SK-N-SH treated with all-trans-retinoic acid at 6 μM for 48 hours (cell line): Measurements from ENCODE around the gene TIAM2.

Experiments used
- ATAC-seq: fragments of 200-7000 bp; cut with Tn5 transposase; 3 replicates; pipeline ENCODE4 v1.9.1; 2020; ENCODE audit warnings: mild to moderate bottlenecking, moderate library complexity
- CREB5 ChIP-seq: fragments of 250-450 bp; sonication (Bioruptor Pico); IDR thresholded peaks from 2 replicates; pipeline ENCODE4 v1.5.1; 2020; ENCODE audit warnings: low read depth, mild to moderate bottlenecking, moderate library complexity
- CSDC2 ChIP-seq: fragments of 250-450 bp; sonication (Bioruptor Pico); IDR thresholded peaks from 2 replicates; pipeline ENCODE4 v1.5.0; 2020; ENCODE audit warnings: mild to moderate bottlenecking, moderate library complexity
- CSRNP3 ChIP-seq: fragments of 250-450 bp; sonication (Bioruptor Pico); IDR thresholded peaks from 2 replicates; pipeline ENCODE4 v1.5.1; 2021; ENCODE audit warnings: mild to moderate bottlenecking, moderate library complexity
- ESRRG ChIP-seq: fragments of 250-450 bp; sonication (Bioruptor Pico); IDR thresholded peaks from 2 replicates; pipeline ENCODE4 v1.6.1; 2021; ENCODE audit warnings: mild to moderate bottlenecking
- GLIS3 ChIP-seq: fragments of 250-450 bp; sonication (Bioruptor Pico); IDR thresholded peaks from 2 replicates; pipeline ENCODE4 v1.5.0; 2020; ENCODE audit warnings: mild to moderate bottlenecking, moderate library complexity
- ISL1 ChIP-seq: fragments of 250-450 bp; sonication (Bioruptor Pico); IDR thresholded peaks from 2 replicates; pipeline ENCODE4 v2.1.2; 2022; ENCODE audit warnings: mild to moderate bottlenecking, moderate library complexity
- OSR1 ChIP-seq: fragments of 250-450 bp; sonication (Bioruptor Pico); IDR thresholded peaks from 2 replicates; pipeline ENCODE4 v1.8.0; 2022; ENCODE audit warnings: moderate library complexity, mild to moderate bottlenecking, inconsistent platforms
- PATZ1 ChIP-seq: fragments of 250-450 bp; sonication (Bioruptor Pico); IDR thresholded peaks from 2 replicates; pipeline ENCODE4 v1.8.0; 2020; ENCODE audit warnings: mild to moderate bottlenecking, moderate library complexity, borderline replicate concordance
- POU6F1 ChIP-seq: fragments of 250-450 bp; sonication (Bioruptor Pico); IDR thresholded peaks from 2 replicates; pipeline ENCODE4 v1.8.0; 2021; ENCODE audit warnings: low read depth, mild to moderate bottlenecking, moderate library complexity, borderline replicate concordance
- RARB ChIP-seq: fragments of 250-450 bp; sonication (Bioruptor Pico); IDR thresholded peaks from 2 replicates; pipeline ENCODE4 v1.8.0; 2021; ENCODE audit warnings: mild to moderate bottlenecking, moderate library complexity
- SNAI2 ChIP-seq: fragments of 250-450 bp; sonication (Bioruptor Pico); IDR thresholded peaks from 2 replicates; pipeline ENCODE4 v1.5.0; 2020; ENCODE audit warnings: mild to moderate bottlenecking, moderate library complexity
- TCF4 ChIP-seq: fragments of 250-450 bp; sonication (Bioruptor Pico); IDR thresholded peaks from 2 replicates; pipeline ENCODE4 v1.8.0; 2021; ENCODE audit warnings: mild to moderate bottlenecking, moderate library complexity, borderline replicate concordance
- TOX ChIP-seq: fragments of 250-450 bp; sonication (Bioruptor Pico); IDR thresholded peaks from 2 replicates; pipeline ENCODE4 v1.8.0; 2021; ENCODE audit warnings: mild to moderate bottlenecking, moderate library complexity, borderline replicate concordance
- TSHZ2 ChIP-seq: fragments of 250-450 bp; sonication (Bioruptor Pico); IDR thresholded peaks from 2 replicates; pipeline ENCODE4 v1.5.0; 2020; ENCODE audit warnings: mild to moderate bottlenecking, moderate library complexity
- ZC3H10 ChIP-seq: fragments of 250-450 bp; sonication (Bioruptor Pico); IDR thresholded peaks from 2 replicates; pipeline ENCODE4 v1.5.1; 2021; ENCODE audit warnings: mild to moderate bottlenecking, moderate library complexity
- ZFP3 ChIP-seq: fragments of 250-450 bp; sonication (Bioruptor Pico); IDR thresholded peaks from 2 replicates; pipeline ENCODE4 v1.5.0; 2020; ENCODE audit warnings: mild to moderate bottlenecking, moderate library complexity
- ZFP30 ChIP-seq: fragments of 450-650 bp; formaldehyde crosslinking; IDR thresholded peaks from 2 replicates; pipeline ENCODE4 v1.5.0; 2022; ENCODE audit warnings: mild to moderate bottlenecking, moderate library complexity
- ZNF565 ChIP-seq: fragments of 450-650 bp; formaldehyde crosslinking; conservative IDR thresholded peaks from 2 replicates; pipeline ENCODE4 v1.5.0; 2020; ENCODE audit warnings: low read depth, mild to moderate bottlenecking, moderate library complexity
- ZNF70 ChIP-seq: fragments of 450-650 bp; formaldehyde crosslinking; IDR thresholded peaks from 2 replicates; pipeline ENCODE4 v1.5.0; 2020; ENCODE audit warnings: mild to moderate bottlenecking, moderate library complexity
- ZNF8 ChIP-seq: fragments of 450-650 bp; formaldehyde crosslinking; IDR thresholded peaks from 2 replicates; pipeline ENCODE4 v1.5.0; 2020; ENCODE audit warnings: mild to moderate bottlenecking, moderate library complexity

The TIAM2 gene

GRCh38 chr6:155174576-155175211, 179.6 kb downstream of the TIAM2 start:
- ATAC-seq: peak; percentile 81
- TF ChIP-seq TSHZ2 (CRISPR knock-in tag): 0 out of 2 replicates have a peak, but pooled peaks have one; percentile 20
- no peak for TF ChIP-seq ZNF70 (CRISPR knock-in tag)
- TF ChIP-seq PATZ1 (CRISPR knock-in tag): no peak

- ATAC-seq: peak; percentile 66
- TF ChIP-seq ZNF565: no peak
- TF ChIP-seq CSRNP3: no peak
- no peak for TF ChIP-seq ESRRG (CRISPR knock-in tag)
- no peak for TF ChIP-seq ZFP3
- no peak for TF ChIP-seq OSR1
- no peak for TF ChIP-seq GLIS3
- TF ChIP-seq TOX: no peak
- TF ChIP-seq TSHZ2 (CRISPR knock-in tag): no peak
- TF ChIP-seq CSDC2 (CRISPR knock-in tag): no peak
- TF ChIP-seq ISL1 (CRISPR knock-in tag): no peak
- no peak for TF ChIP-seq ZNF8
- no peak for TF ChIP-seq PATZ1 (CRISPR knock-in tag)
- no peak for TF ChIP-seq SNAI2 (CRISPR knock-in tag)
- TF ChIP-seq POU6F1 (CRISPR knock-in tag): no peak
- no peak for TF ChIP-seq TCF4
- TF ChIP-seq ZFP30 (CRISPR knock-in tag): no peak
- no peak for TF ChIP-seq CREB5 (CRISPR knock-in tag)
- TF ChIP-seq RARB (CRISPR knock-in tag): no peak
- TF ChIP-seq ZNF70 (CRISPR knock-in tag): no peak
- TF ChIP-seq ZC3H10 (CRISPR knock-in tag): no peak
These were observed 182.3 kb downstream of the TIAM2 start for GRCh38 chr6:155177363-155177961.
